PC-9 (cell line): ENCODE measurements around the gene CLPSL2.

Source experiments
- CTCF ChIP-seq: fragments of 200-600 bp; sonication (generic); conservative IDR thresholded peaks from 2 replicates; pipeline ENCODE4 v1.6.1; 2017; ENCODE audit warnings: mixed run types, antibody characterized with exemption, mild to moderate bottlenecking, moderate library complexity
- EZH2 ChIP-seq: fragments of 200-600 bp; sonication (generic); IDR thresholded peaks from 2 replicates; pipeline ENCODE4 v1.8.0; 2017; ENCODE audit warnings: antibody characterized with exemption, low read depth

DNA sequence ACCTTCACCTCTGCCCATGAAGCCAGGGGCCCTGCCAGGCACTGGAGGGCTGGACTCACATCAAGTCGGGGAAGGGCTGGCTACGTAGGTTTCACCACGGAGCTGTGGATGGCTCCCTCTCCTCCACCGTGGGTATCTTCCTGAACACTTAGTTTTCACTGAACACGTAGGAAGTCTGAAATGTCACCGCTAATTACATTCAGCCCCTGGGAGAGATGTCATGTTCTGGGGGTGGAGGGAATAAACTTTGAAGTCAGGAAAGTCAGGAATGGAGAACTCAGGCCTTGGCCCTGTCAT is 35.2 kb downstream of the CLPSL2 start:
- TF ChIP-seq CTCF (no peak), EZH2 (no peak)
